HepG2 (cell line): ENCODE measurements around the gene MYO18B. TPM values are rescaled to one million over a fixed set of nuclear protein-coding genes. Genes with fewer than 3 reads are reported as not detected.

Experiments used
- FOXA1 ChIP-seq, 2 experiments: fragments of 450-650 bp in 1 of 2; sonication (generic) in 1 of 2; formaldehyde crosslinking in 1 of 2; IDR thresholded peaks; 2 replicates each; pipeline versions ENCODE4 v1.4.0 to v1.6.1; 2016 to 2020; ENCODE audit warnings: missing genetic modification reagents in 1 of 2
- MED13 ChIP-seq: sonication (generic); formaldehyde crosslinking; IDR thresholded peaks from 2 replicates; pipeline ENCODE4 v1.5.0; 2020; ENCODE audit warnings: missing genetic modification reagents
- NCOA2 ChIP-seq: sonication (generic); formaldehyde crosslinking; IDR thresholded peaks from 2 replicates; pipeline ENCODE4 v1.8.0; 2022; ENCODE audit warnings: inconsistent platforms
- PPARG ChIP-seq: conservative IDR thresholded peaks from 2 replicates; pipeline ENCODE4 v1.6.1; 2016; ENCODE audit warnings: missing biosample characterization, missing genetic modification reagents
- RARA ChIP-seq: IDR thresholded peaks from 2 replicates; pipeline ENCODE4 v1.6.1; 2016; ENCODE audit warnings: missing genetic modification reagents, missing compliant biosample characterization
- RXRB ChIP-seq: IDR thresholded peaks from 2 replicates; pipeline ENCODE4 v1.6.1; 2016; ENCODE audit warnings: borderline replicate concordance, missing genetic modification reagents, missing compliant biosample characterization
- SAP130 ChIP-seq: IDR thresholded peaks from 2 replicates; pipeline ENCODE4 v1.6.1; 2016; ENCODE audit warnings: low read depth
- SCMH1 ChIP-seq: sonication (generic); formaldehyde crosslinking; IDR thresholded peaks from 2 replicates; pipeline ENCODE4 v1.9.0; 2021; ENCODE audit warnings: missing genetic modification reagents, mild to moderate bottlenecking, borderline replicate concordance
- SRSF1 ChIP-seq: fragments of 200-400 bp; formaldehyde crosslinking; optimal IDR thresholded peaks from 2 replicates; pipeline ENCODE3; 2017; ENCODE audit warnings: mild to moderate bottlenecking, low read depth, low read length, moderate library complexity
- YY1 ChIP-seq: IDR thresholded peaks from 2 replicates; pipeline ENCODE4 v1.6.1; 2011; ENCODE audit warnings: low read length, low read depth, moderate library complexity, mild to moderate bottlenecking; ENCODE audit not compliant: insufficient read depth, insufficient replicate concordance
- polyA plus RNA-seq, 8 experiments: library from polyadenylated mRNA; depleted of rRNA in 3 of 8; stranded (reverse) in 7 of 8; unstranded in 1 of 8; fragments of >200 nt; fragmentation: Illumina TruSeq in 4 of 8; extraction: Trizol in 4 of 8; gene quantifications; 2 replicates each; pipeline versions ENCODE4 v1.2.1 to v1.2.3, GENCODE V29; 2011 to 2016; ENCODE audit warnings: low read depth in 4 of 8, missing spikeins in 1 of 8, mixed read lengths in 1 of 8; ENCODE audit not compliant: insufficient read depth in 1 of 8
- total RNA-seq, 5 experiments: library from RNA; depleted of rRNA; stranded (reverse); fragments of >200 nt; fragmentation: Illumina TruSeq; extraction: Trizol; gene quantifications; 2 replicates each; pipeline ENCODE4 v1.2.3, GENCODE V29; 2016; ENCODE audit warnings: low read depth in 1 of 5
- TF ChIP-seq, protein P1 (sequence below): IDR thresholded peaks from 2 replicates; pipeline ENCODE4 v1.4.0; 2020; ENCODE audit warnings: mild to moderate bottlenecking, missing genetic modification reagents

MYO18B gene
- total and polyA plus RNA-seq, 2 of the 13 experiments (the other 11 are each of a cell fraction or from before 2014, with no cell fraction given), result 0.01 TPM; not detected in 1

DNA sequence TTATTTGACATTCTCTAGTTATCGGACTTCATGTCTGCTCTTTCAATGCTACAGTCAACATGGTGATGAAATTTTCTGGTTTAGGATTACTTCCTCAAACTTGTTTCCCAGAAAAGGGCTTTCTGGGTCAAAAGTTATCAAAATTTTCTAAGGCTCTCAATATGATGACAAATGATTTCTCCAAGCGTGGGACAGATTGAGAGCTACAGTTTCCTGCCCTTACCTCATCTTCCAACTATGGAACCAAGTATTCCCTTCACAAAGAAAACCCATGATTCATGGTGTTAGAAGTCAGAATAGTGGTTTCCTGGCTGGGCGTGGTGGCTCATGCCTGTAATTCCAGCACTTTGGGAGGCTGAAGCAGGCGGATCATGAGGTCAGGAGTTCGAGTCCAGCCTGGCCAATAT is 17.8 kb downstream of the MYO18B start (continued):
- no peak for TF ChIP-seq SRSF1
- TF ChIP-seq, protein P1, sequence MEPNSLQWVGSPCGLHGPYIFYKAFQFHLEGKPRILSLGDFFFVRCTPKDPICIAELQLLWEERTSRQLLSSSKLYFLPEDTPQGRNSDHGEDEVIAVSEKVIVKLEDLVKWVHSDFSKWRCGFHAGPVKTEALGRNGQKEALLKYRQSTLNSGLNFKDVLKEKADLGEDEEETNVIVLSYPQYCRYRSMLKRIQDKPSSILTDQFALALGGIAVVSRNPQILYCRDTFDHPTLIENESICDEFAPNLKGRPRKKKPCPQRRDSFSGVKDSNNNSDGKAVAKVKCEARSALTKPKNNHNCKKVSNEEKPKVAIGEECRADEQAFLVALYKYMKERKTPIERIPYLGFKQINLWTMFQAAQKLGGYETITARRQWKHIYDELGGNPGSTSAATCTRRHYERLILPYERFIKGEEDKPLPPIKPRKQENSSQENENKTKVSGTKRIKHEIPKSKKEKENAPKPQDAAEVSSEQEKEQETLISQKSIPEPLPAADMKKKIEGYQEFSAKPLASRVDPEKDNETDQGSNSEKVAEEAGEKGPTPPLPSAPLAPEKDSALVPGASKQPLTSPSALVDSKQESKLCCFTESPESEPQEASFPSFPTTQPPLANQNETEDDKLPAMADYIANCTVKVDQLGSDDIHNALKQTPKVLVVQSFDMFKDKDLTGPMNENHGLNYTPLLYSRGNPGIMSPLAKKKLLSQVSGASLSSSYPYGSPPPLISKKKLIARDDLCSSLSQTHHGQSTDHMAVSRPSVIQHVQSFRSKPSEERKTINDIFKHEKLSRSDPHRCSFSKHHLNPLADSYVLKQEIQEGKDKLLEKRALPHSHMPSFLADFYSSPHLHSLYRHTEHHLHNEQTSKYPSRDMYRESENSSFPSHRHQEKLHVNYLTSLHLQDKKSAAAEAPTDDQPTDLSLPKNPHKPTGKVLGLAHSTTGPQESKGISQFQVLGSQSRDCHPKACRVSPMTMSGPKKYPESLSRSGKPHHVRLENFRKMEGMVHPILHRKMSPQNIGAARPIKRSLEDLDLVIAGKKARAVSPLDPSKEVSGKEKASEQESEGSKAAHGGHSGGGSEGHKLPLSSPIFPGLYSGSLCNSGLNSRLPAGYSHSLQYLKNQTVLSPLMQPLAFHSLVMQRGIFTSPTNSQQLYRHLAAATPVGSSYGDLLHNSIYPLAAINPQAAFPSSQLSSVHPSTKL (CRISPR knock-in tag), result peak; percentile 13; the same call in 1 of the 2 replicates
- no peak for TF ChIP-seq SCMH1 (CRISPR knock-in tag)
- no peak for TF ChIP-seq MED13 (CRISPR knock-in tag)
- peak; percentile 41; the same call in 1 of the 2 replicates for TF ChIP-seq NCOA2
- TF ChIP-seq RXRB (CRISPR knock-in tag), result peak; percentile 22
- peak; percentile 60; the same call in 1 of the 2 replicates for TF ChIP-seq PPARG (CRISPR knock-in tag)
- peak; percentile 28; the same call in 1 of the 2 replicates for TF ChIP-seq SAP130 (CRISPR knock-in tag)
- TF ChIP-seq FOXA1 (IDR thresholded peaks at IDR 0.05), result no peak
- peak; percentile 27; the same call in 1 of the 2 replicates for TF ChIP-seq FOXA1 (CRISPR knock-in tag; IDR thresholded peaks at IDR 0.05)
- no peak for TF ChIP-seq YY1
- 0 out of 2 replicates have a peak, but pooled peaks have one; percentile 4 for TF ChIP-seq RARA (CRISPR knock-in tag)
- TF ChIP-seq, all 625 proteins: peak for 14
